Vagina (tissue), 2 donors: ENCODE measurements around the gene USP34. TPM values are rescaled to one million over a fixed set of nuclear protein-coding genes. Genes with fewer than 3 reads are reported as not detected.

ENCODE experiments used
- DNase-seq, 2 donors: peaks; one replicate each; pipeline ENCODE4 v3.0.0-alpha.2; 2017; ENCODE audit errors: extremely low spot score in 2 of 2
- H3K27ac ChIP-seq: fragments of 200-600 bp; sonication (generic); one replicate; pipeline ENCODE4 v1.5.1; 2019
- H3K27me3 ChIP-seq: fragments of 200-600 bp; sonication (generic); one replicate; pipeline ENCODE4 v1.5.1; 2019
- H3K36me3 ChIP-seq, 2 donors: fragments of 200-600 bp; sonication (generic); one replicate each; pipeline ENCODE4 v1.5.1; 2017 to 2019
- H3K4me1 ChIP-seq: fragments of 200-600 bp; sonication (generic); one replicate; pipeline ENCODE4 v1.5.1; 2019
- H3K4me3 ChIP-seq, 2 donors: fragments of 200-600 bp; sonication (generic); 1 replicate in 1 of 2; 2 replicates in 1 of 2; pipeline ENCODE4 v1.5.1; 2016 to 2019
- H3K9me3 ChIP-seq: fragments of 200-600 bp; sonication (generic); one replicate; pipeline ENCODE4 v1.5.1; 2019
- CTCF ChIP-seq, 3 experiments: fragments of 450-650 bp in 2 of 3; fragments of 200-600 bp in 1 of 3; sonication (generic) in 1 of 3; IDR thresholded peaks; one replicate each; pipeline ENCODE4 v1.5.1; 2017 to 2019; ENCODE audit warnings: antibody characterized with exemption in 3 of 3, mild to moderate bottlenecking in 2 of 3, moderate library complexity in 2 of 3
- POLR2A ChIP-seq, 2 donors: fragments of 450-650 bp; IDR thresholded peaks; one replicate each; pipeline ENCODE4 v1.6.1; 2017; ENCODE audit warnings: antibody characterized with exemption in 2 of 2, mild to moderate bottlenecking in 2 of 2, moderate library complexity in 2 of 2
- POLR2AphosphoS5 ChIP-seq, 2 donors: sonication (generic); formaldehyde crosslinking; IDR thresholded peaks; one replicate each; pipeline ENCODE4 v1.9.0; 2017; ENCODE audit warnings: antibody characterized with exemption in 2 of 2, mild to moderate bottlenecking in 2 of 2, low read depth in 1 of 2; ENCODE audit not compliant: insufficient read depth in 1 of 2
- intact Hi-C: fragments of 100-400 bp; cut with DNase I; formaldehyde crosslinking; loops from one replicate; pipeline ENCODE4 v1.15.1; 2023
- total RNA-seq: library from RNA; depleted of rRNA; stranded (reverse); fragments of >200 nt; gene quantifications from one replicate; pipeline ENCODE4 v1.2.3, GENCODE V29; 2016

USP34 gene
- total RNA-seq, 1 donor from 2014 or later = 117 TPM

- Histone ChIP-seq H3K27me3 (no peaks in the 10 kb centered on the region), H3K4me1 (peaks cover 35% of the 10 kb centered on the region), H3K36me3 (peaks cover 0 to 90% of the 10 kb centered on the region in 2 donors), H3K4me3 (no peak overlapping the region), H3K9me3 (no peaks in the 10 kb centered on the region), H3K27ac (no peak overlapping the region)
- DNase-seq = no peak
- intact Hi-C loops = no loop called here
- no peak for TF ChIP-seq POLR2A (IDR thresholded peaks at IDR 0.05)
- no peak for TF ChIP-seq CTCF (IDR thresholded peaks at IDR 0.05)
- TF ChIP-seq POLR2AphosphoS5 (IDR thresholded peaks at IDR 0.05; ENCODE audit: insufficient read depth in 1 of 2, low read depth in 1 of 2) = no peak
Measured at GRCh38 chr2:61184263-61184662, 286.6 kb downstream of the USP34 start.

- intact Hi-C loops = no loop called here
- DNase-seq = no peak
- no peak overlapping the region for H3K27ac ChIP-seq
- H3K9me3 ChIP-seq = no peaks in the 10 kb centered on the region
- H3K36me3 ChIP-seq = peaks cover 0 to 85% of the 10 kb centered on the region in 2 donors
- TF ChIP-seq POLR2AphosphoS5 (IDR thresholded peaks at IDR 0.05; ENCODE audit: insufficient read depth in 1 of 2, low read depth in 1 of 2) (no peak), POLR2A (IDR thresholded peaks at IDR 0.05) (no peak), CTCF (IDR thresholded peaks at IDR 0.05) (no peak)
- H3K27me3 ChIP-seq = no peaks in the 10 kb centered on the region
- peaks cover 40% of the 10 kb centered on the region for H3K4me1 ChIP-seq
- H3K4me3 ChIP-seq = no peak overlapping the region
Measured at GRCh38 chr2:61183795-61184194, 287.1 kb downstream of the USP34 start.

- Histone ChIP-seq H3K9me3 (no peaks in the 10 kb centered on the region), H3K27me3 (no peaks in the 10 kb centered on the region), H3K4me1 (peaks cover 49% of the 10 kb centered on the region), H3K36me3 (peaks cover 0 to 67% of the 10 kb centered on the region in 2 donors), H3K4me3 (no peak overlapping the region), H3K27ac (no peak overlapping the region)
- DNase-seq = no peak
- no peak for TF ChIP-seq POLR2AphosphoS5 (IDR thresholded peaks at IDR 0.05; ENCODE audit: insufficient read depth in 1 of 2, low read depth in 1 of 2)
- no peak for TF ChIP-seq CTCF (IDR thresholded peaks at IDR 0.05)
- no peak for TF ChIP-seq POLR2A (IDR thresholded peaks at IDR 0.05)
- intact Hi-C loops = no loop called here
Measured at GRCh38 chr2:61182059-61182383, 288.9 kb downstream of the USP34 start.

GRCh38 chr2:61181382-61182058 is 289.4 kb downstream of the USP34 start:
- H3K36me3 ChIP-seq = peaks cover 0 to 62% of the 10 kb centered on the region in 2 donors
- no peaks in the 10 kb centered on the region for H3K9me3 ChIP-seq
- no peak for DNase-seq
- no peak for TF ChIP-seq POLR2A (IDR thresholded peaks at IDR 0.05)
- TF ChIP-seq POLR2AphosphoS5 (IDR thresholded peaks at IDR 0.05; ENCODE audit: insufficient read depth in 1 of 2, low read depth in 1 of 2) = no peak
- TF ChIP-seq CTCF (IDR thresholded peaks at IDR 0.05) = no peak
- H3K4me3 ChIP-seq = no peak overlapping the region
- H3K4me1 ChIP-seq = peaks cover 49% of the 10 kb centered on the region
- no peak overlapping the region for H3K27ac ChIP-seq
- H3K27me3 ChIP-seq = no peaks in the 10 kb centered on the region
- intact Hi-C loops = no loop called here

GRCh38 chr2:61180686-61181085 is 290.2 kb downstream of the USP34 start:
- Histone ChIP-seq H3K27me3 (no peaks in the 10 kb centered on the region), H3K9me3 (no peaks in the 10 kb centered on the region), H3K4me1 (peaks cover 49% of the 10 kb centered on the region), H3K36me3 (peaks cover 0 to 54% of the 10 kb centered on the region in 2 donors), H3K27ac (peak overlapping the region; percentile 100), H3K4me3 (no peak overlapping the region)
- no peak for DNase-seq
- intact Hi-C loops = no loop called here
- TF ChIP-seq POLR2AphosphoS5 (IDR thresholded peaks at IDR 0.05; ENCODE audit: insufficient read depth in 1 of 2, low read depth in 1 of 2) (no peak), POLR2A (IDR thresholded peaks at IDR 0.05) (no peak), CTCF (IDR thresholded peaks at IDR 0.05) (no peak)
